Adrenal gland (tissue), 12 donors: ENCODE measurements around the gene MRPL44. TPM values are rescaled to one million over a fixed set of nuclear protein-coding genes. Genes with fewer than 3 reads are reported as not detected.
A peak's percentile ranks its signal among the peaks of the same experiment; 100 is the strongest.

Experiments used
- DNase-seq, 7 donors: peaks; one replicate each; pipeline ENCODE4 v3.0.0-alpha.2; 2019 to 2020
- H3K27ac ChIP-seq, 5 donors: fragments of 200-600 bp; sonication (generic) in 4 of 5; 1 replicate in 3 of 5; 2 replicates in 2 of 5; pipeline versions ENCODE4 v1.5.1 to v1.8.0; 2016 to 2020; ENCODE audit warnings: mild to moderate bottlenecking in 1 of 5
- H3K27me3 ChIP-seq: fragments of 200-600 bp; 2 replicates; pipeline ENCODE4 v1.8.0; 2021
- H3K36me3 ChIP-seq, 2 donors: fragments of 200-600 bp; replicated peaks in 1 of 2; 1 replicate in 1 of 2; 2 replicates in 1 of 2; pipeline versions ENCODE4 v1.5.1 to v1.8.0; 2018 to 2022
- H3K4me1 ChIP-seq, 2 donors: fragments of 200-600 bp; replicated peaks in 1 of 2; 1 replicate in 1 of 2; 2 replicates in 1 of 2; pipeline versions ENCODE4 v1.5.1 to v1.8.0; 2018 to 2021
- H3K4me3 ChIP-seq, 4 donors: fragments of 200-600 bp; sonication (generic) in 3 of 4; one replicate each; pipeline ENCODE4 v1.5.1; 2016 to 2018
- H3K9me3 ChIP-seq, 3 donors: fragments of 200-600 bp; sonication (generic) in 1 of 3; replicated peaks in 1 of 3; 1 replicate in 2 of 3; 2 replicates in 1 of 3; pipeline versions ENCODE4 v1.5.1 to v1.8.0; 2016 to 2021
- CTCF ChIP-seq, 6 experiments: fragments of 450-650 bp in 4 of 6; fragments of 200-600 bp in 2 of 6; sonication (generic) in 1 of 6; IDR thresholded peaks; 1 replicate in 5 of 6; 2 replicates in 1 of 6; pipeline versions ENCODE4 v1.5.1 to v1.8.0; 2016 to 2021; ENCODE audit warnings: antibody characterized with exemption in 6 of 6, mild to moderate bottlenecking in 2 of 6, moderate library complexity in 1 of 6
- POLR2A ChIP-seq, 2 donors: fragments of 450-650 bp; IDR thresholded peaks; one replicate each; pipeline ENCODE4 v1.6.1; 2017; ENCODE audit warnings: antibody characterized with exemption in 2 of 2, mild to moderate bottlenecking in 2 of 2, moderate library complexity in 1 of 2
- WGBS, 4 donors: extraction: QIAGEN DNeasy Blood & Tissue Kit in 2 of 4; methylation state at CpG; one replicate each; pipeline versions ENCODE4 v1.1.5 to v1.1.7; 2013 to 2017; 5-methylcytosine and 5-hydroxymethylcytosine counted together
- intact Hi-C, 2 donors: fragments of 100-400 bp; cut with DNase I; formaldehyde crosslinking; loops; one replicate each; pipeline versions ENCODE4 v1.14.1 to v1.15.0; 2022 to 2023
- polyA plus RNA-seq, 3 donors: library from polyadenylated mRNA; stranded (reverse); fragments of 200-250 nt in 2 of 3; fragments of 350-450 nt in 1 of 3; fragmentation: Illumina TruSeq in 1 of 3; extraction: RNeasy Lipid Tissue Mini Kit (QIAGEN cat#74804) in 1 of 3; gene quantifications; one replicate each; pipeline ENCODE4 v1.2.3, GENCODE V29; 2013 to 2014
- total RNA-seq, 9 donors: library from RNA; depleted of rRNA in 4 of 9; stranded (reverse); fragments of >200 nt in 4 of 9; fragments of 120-200 nt in 1 of 9; fragmentation: NEBNext Ultra II Directional in 1 of 9; extraction: Animal tissue kit (Norgen Biotek cat#: 25700) in 1 of 9; gene quantifications; one replicate each; pipeline versions ENCODE4 v1.1.0 to v1.2.4, GENCODE V29; 2013 to 2023
- donor health status: healthy with polysubstance abuse.
- donor health status: Bipolar disorder and iron deficiency.
- donor health status: DM: yes; HTN: yes; CAD: no.
- donor health status: DM: no; HTN: no; CAD: no.
- donor health status: DM: no; HTN: no; CAD: no.
- donor health status: DM: yes; HTN: yes; CAD: no.

MRPL44 gene
- total and polyA plus RNA-seq, 12 donors = 11.7 to 99.2 (median 38.0) TPM

GRCh38 chr2:223943561-223944008 lies 13.7 kb upstream of the MRPL44 start:
- Histone ChIP-seq H3K9me3 (no peaks in the 10 kb centered on the region), H3K27me3 (no peaks in the 10 kb centered on the region), H3K27ac (peak overlapping the region in 3 of 5 donors; percentile 85 to 91 (median 91)), H3K36me3 (no peaks in the 10 kb centered on the region), H3K4me3 (peak overlapping the region in 1 of 4 donors; percentile 68), H3K4me1 (peaks cover 11 to 29% of the 10 kb centered on the region in 2 donors)
- TF ChIP-seq POLR2A (IDR thresholded peaks at IDR 0.05) (no peak), CTCF (IDR thresholded peaks at IDR 0.05) (no peak)
- DNase-seq = peak in 2 of 7 donors; percentile 12 to 19
- 27 to 34% (median 32%) methylated on average over 7 of the region's 7 CpGs for WGBS, 4 donors
- intact Hi-C loops = no loop called here

GRCh38 chr2:223944166-223944702 lies 13.0 kb upstream of the MRPL44 start:
- Histone ChIP-seq H3K27ac (peak overlapping the region; percentile 37 to 91 (median 85)), H3K4me1 (peaks cover 11 to 29% of the 10 kb centered on the region in 2 donors), H3K9me3 (no peaks in the 10 kb centered on the region), H3K27me3 (no peaks in the 10 kb centered on the region), H3K4me3 (peak overlapping the region; percentile 51 to 94 (median 80)), H3K36me3 (no peaks in the 10 kb centered on the region)
- 0 to 1% (median 1%) methylated on average over 21 to 46 of the region's 46 CpGs for WGBS, 4 donors
- TF ChIP-seq CTCF (IDR thresholded peaks at IDR 0.05) (no peak), POLR2A (IDR thresholded peaks at IDR 0.05) (no peak)
- peak in 6 of 7 donors; percentile 41 to 62 (median 49) for DNase-seq
- intact Hi-C loops = no loop called here

- TF ChIP-seq CTCF (IDR thresholded peaks at IDR 0.05) = peak in 1 of 6 experiments; percentile 4
- TF ChIP-seq POLR2A (IDR thresholded peaks at IDR 0.05) = peak; percentile 58 to 87
- peaks cover 11 to 29% of the 10 kb centered on the region in 2 donors for H3K4me1 ChIP-seq
- intact Hi-C loops = no loop called here
These were observed 12.3 kb upstream of the MRPL44 start, which contains the start of gene WDFY1 for GRCh38 chr2:223944703-223945531. Gene WDFY1 (minus strand): TSS chr2:223945335. CDS start chr2:223945284, 51 bp downstream.

GRCh38 chr2:223945755-223946154 lies 11.5 kb upstream of the MRPL44 start:
- Histone ChIP-seq H3K4me1 (peaks cover 11 to 29% of the 10 kb centered on the region in 2 donors), H3K36me3 (no peaks in the 10 kb centered on the region), H3K9me3 (no peaks in the 10 kb centered on the region), H3K4me3 (peak overlapping the region in 1 of 4 donors; percentile 68), H3K27ac (no peak overlapping the region), H3K27me3 (no peaks in the 10 kb centered on the region)
- no peak for DNase-seq
- intact Hi-C loops = no loop called here
- WGBS, 4 donors = 42 to 58% (median 47%) methylated on average over 4 of the region's 4 CpGs
- TF ChIP-seq CTCF (IDR thresholded peaks at IDR 0.05) = no peak
- no peak for TF ChIP-seq POLR2A (IDR thresholded peaks at IDR 0.05)

More at GRCh38 chr2:223944703-223945531, 12.3 kb upstream of the MRPL44 start, which contains the start of gene WDFY1:
- Histone ChIP-seq H3K4me3 (peak within 1 kb of the TSS; percentile 51 to 94 (median 80)), H3K36me3 (no peaks in the 10 kb centered on the region), H3K27ac (peak within 1 kb of the TSS; percentile 37 to 91 (median 85)), H3K9me3 (no peaks in the 10 kb centered on the region), H3K27me3 (no peaks in the 10 kb centered on the region)
- 0 to 1% (median 1%) methylated on average over 14 to 87 of the region's 87 CpGs for WGBS, 4 donors
- peak; percentile 87 to 92 (median 89) for DNase-seq
